Kidney (tissue), 14 donors: ENCODE measurements around the gene TGFBR3. TPM values are rescaled to one million over a fixed set of nuclear protein-coding genes. Genes with fewer than 3 reads are reported as not detected.

Experiments used
- DNase-seq, 5 donors: peaks; one replicate each; pipeline ENCODE4 v3.0.0-alpha.2; 2013 to 2020
- FAIRE-seq: peaks from 2 replicates; lab custom pipeline; 2012; peaks lifted over from hg19 to GRCh38; lab: Jason Lieb, UNC
- H3K27ac ChIP-seq, 2 donors: one replicate each; pipeline ENCODE4 v1.7.0; 2013; ENCODE audit warnings: low read depth in 2 of 2, low read length in 2 of 2, inconsistent platforms in 1 of 2
- H3K27me3 ChIP-seq: one replicate; pipeline ENCODE4 v1.7.1; 2013; ENCODE audit warnings: low read length, inconsistent platforms; ENCODE audit not compliant: control insufficient read depth, insufficient read depth
- H3K36me3 ChIP-seq, 3 donors: one replicate each; pipeline versions ENCODE4 v1.7.0 to v1.7.1; 2013; ENCODE audit warnings: low read length in 3 of 3, control low read depth in 1 of 3, inconsistent platforms in 1 of 3; ENCODE audit not compliant: insufficient read depth in 3 of 3, control insufficient read depth in 2 of 3
- H3K4me1 ChIP-seq, 3 donors: one replicate each; pipeline versions ENCODE4 v1.7.0 to v1.7.1; 2013; ENCODE audit warnings: low read length in 3 of 3, inconsistent platforms in 1 of 3, low read depth in 1 of 3; ENCODE audit not compliant: control insufficient read depth in 2 of 3, insufficient read depth in 2 of 3
- H3K4me3 ChIP-seq, 3 donors: one replicate each; pipeline versions ENCODE4 v1.7.0 to v1.8.1; 2013; ENCODE audit warnings: low read length in 3 of 3, control low read depth in 1 of 3, inconsistent platforms in 1 of 3
- H3K9ac ChIP-seq, 3 donors: one replicate each; pipeline versions ENCODE4 v1.7.0 to v1.7.1; 2013; ENCODE audit warnings: low read length in 3 of 3, control low read depth in 1 of 3, inconsistent platforms in 1 of 3
- H3K9me3 ChIP-seq, 3 donors: one replicate each; pipeline versions ENCODE4 v1.7.0 to v1.7.1; 2013; ENCODE audit warnings: low read length in 3 of 3, control low read depth in 1 of 3, inconsistent platforms in 1 of 3; ENCODE audit not compliant: control insufficient read depth in 2 of 3, insufficient read depth in 1 of 3
- CTCF ChIP-seq: IDR thresholded peaks from 3 replicates; pipeline ENCODE4 v1.5.1; 2012; ENCODE audit warnings: mild to moderate bottlenecking, moderate library complexity, borderline replicate concordance; ENCODE audit not compliant: insufficient read depth; ENCODE audit errors: extremely low read depth
- intact Hi-C: fragments of 100-400 bp; cut with DNase I; formaldehyde crosslinking; loops from one replicate; pipeline ENCODE4 v1.11.1; 2022
- polyA plus RNA-seq: library from polyadenylated mRNA; stranded (reverse); fragments of 350-450 nt; fragmentation: Illumina TruSeq; extraction: RNeasy Lipid Tissue Mini Kit (QIAGEN cat#74804); gene quantifications from one replicate; pipeline ENCODE4 v1.2.3, GENCODE V29; 2014; ENCODE audit warnings: low read depth, low replicate concordance; ENCODE audit not compliant: insufficient read depth
- total RNA-seq: library from RNA; stranded (reverse); fragmentation: NEBNext Ultra II Directional; extraction: Animal tissue kit (Norgen Biotek cat#: 25700); gene quantifications from one replicate; pipeline ENCODE4 v1.2.1, GENCODE V29; 2021
- donor health status: control.
- donor health status: control.
- donor health status: control.
- donor health status: control.
- donor health status: control.
- donor health status: DM: yes; HTN: yes; CAD: no.
- donor health status: Normal renal cell carcinoma (clear cell type).

TGFBR3 gene
- total and polyA plus RNA-seq, 2 donors from 2014 or later: 15.8 to 57.9 TPM

- Histone ChIP-seq H3K9ac (no peak overlapping the region), H3K36me3 (no peaks in the 10 kb centered on the region), H3K4me1 (peaks cover 0 to 21% (median 17%) of the 10 kb centered on the region in 3 donors), H3K9me3 (no peaks in the 10 kb centered on the region), H3K4me3 (no peak overlapping the region), H3K27ac (no peak overlapping the region), H3K27me3 (no peaks in the 10 kb centered on the region)
- DNase-seq (peak in 3 of 5 donors; percentile 34 to 73 (median 54)), FAIRE-seq (no peak)
- intact Hi-C loops: no loop called here
- TF ChIP-seq CTCF: no peak
Observed at GRCh38 chr1:91806769-91807700, 78.9 kb downstream of the TGFBR3 start.

- Histone ChIP-seq H3K9ac (no peak overlapping the region), H3K27ac (no peak overlapping the region), H3K4me3 (no peak overlapping the region), H3K9me3 (no peaks in the 10 kb centered on the region), H3K27me3 (no peaks in the 10 kb centered on the region), H3K36me3 (no peaks in the 10 kb centered on the region), H3K4me1 (peaks cover 0 to 17% (median 17%) of the 10 kb centered on the region in 3 donors)
- no peak for TF ChIP-seq CTCF
- DNase-seq: peak in 3 of 5 donors; percentile 55 to 79 (median 63)
- intact Hi-C loops: no loop called here
- no peak for FAIRE-seq
Observed at GRCh38 chr1:91806181-91806768, 79.7 kb downstream of the TGFBR3 start.

GRCh38 chr1:91805311-91805801 lies 80.6 kb downstream of the TGFBR3 start:
- H3K4me3 ChIP-seq: no peak overlapping the region
- no peak for TF ChIP-seq CTCF
- peaks cover 0 to 17% (median 17%) of the 10 kb centered on the region in 3 donors for H3K4me1 ChIP-seq
- FAIRE-seq: no peak
- H3K9ac ChIP-seq: no peak overlapping the region
- intact Hi-C loops: no loop called here
- no peaks in the 10 kb centered on the region for H3K27me3 ChIP-seq
- H3K9me3 ChIP-seq: no peaks in the 10 kb centered on the region
- no peak for DNase-seq
- no peak overlapping the region for H3K27ac ChIP-seq
- H3K36me3 ChIP-seq: no peaks in the 10 kb centered on the region
